H9 (cell line): ENCODE results near the gene SPTBN5. TPM values are rescaled to one million over a fixed set of nuclear protein-coding genes. Genes with fewer than 3 reads are reported as not detected.

Source experiments
- DNase-seq: peaks from one replicate; pipeline ENCODE4 v3.0.0-alpha.2; 2017
- H2AFZ ChIP-seq: one replicate; pipeline ENCODE4 v1.6.1; 2013; ENCODE audit warnings: mild to moderate bottlenecking, low read length, control low read depth, moderate library complexity
- H2AK5ac ChIP-seq: 2 replicates; pipeline ENCODE4 v1.6.1; 2013; ENCODE audit warnings: low read length, control low read depth, mixed read lengths; ENCODE audit not compliant: insufficient read length
- H2BK120ac ChIP-seq: one replicate; pipeline ENCODE4 v1.6.1; 2013; ENCODE audit warnings: low read depth, mild to moderate bottlenecking, low read length, control low read depth, inconsistent platforms; ENCODE audit not compliant: poor library complexity, severe bottlenecking
- H2BK12ac ChIP-seq: 2 replicates; pipeline ENCODE4 v1.6.1; 2013; ENCODE audit warnings: low read length, control low read depth, mixed read lengths, low read depth; ENCODE audit not compliant: insufficient read length
- H2BK15ac ChIP-seq: 2 replicates; pipeline ENCODE4 v1.6.1; 2013; ENCODE audit warnings: low read depth, low read length, control low read depth
- H2BK20ac ChIP-seq: one replicate; pipeline ENCODE4 v1.6.1; 2013; ENCODE audit warnings: low read depth, mild to moderate bottlenecking, low read length, control low read depth, inconsistent platforms; ENCODE audit not compliant: poor library complexity, severe bottlenecking
- H2BK5ac ChIP-seq: 2 replicates; pipeline ENCODE4 v1.6.1; 2013; ENCODE audit warnings: low read length, control low read depth, mixed read lengths; ENCODE audit not compliant: insufficient read length
- H3K14ac ChIP-seq: 2 replicates; pipeline ENCODE4 v1.6.1; 2013; ENCODE audit warnings: low read length, control low read depth; ENCODE audit not compliant: insufficient read depth
- H3K18ac ChIP-seq: 2 replicates; pipeline ENCODE4 v1.6.1; 2013; ENCODE audit warnings: low read depth, mild to moderate bottlenecking, mixed read lengths, low read length, control low read depth; ENCODE audit not compliant: insufficient read length
- H3K23ac ChIP-seq: 2 replicates; pipeline ENCODE4 v1.6.1; 2013; ENCODE audit warnings: low read length, control low read depth, mixed read lengths, low read depth; ENCODE audit not compliant: insufficient read length
- H3K23me2 ChIP-seq: 2 replicates; pipeline ENCODE4 v1.6.1; 2013; ENCODE audit warnings: low read depth, mild to moderate bottlenecking, mixed read lengths, low read length, control low read depth; ENCODE audit not compliant: insufficient read length, poor library complexity, severe bottlenecking
- H3K27ac ChIP-seq: 2 replicates; pipeline ENCODE4 v1.5.1; 2013; ENCODE audit warnings: low read length, control low read depth, mixed read lengths, low read depth; ENCODE audit not compliant: insufficient read length
- H3K27me3 ChIP-seq: 2 replicates; pipeline ENCODE4 v1.6.1; 2013; ENCODE audit warnings: low read length, control low read depth, inconsistent platforms; ENCODE audit not compliant: insufficient read depth
- H3K4ac ChIP-seq: 2 replicates; pipeline ENCODE4 v1.6.1; 2013; ENCODE audit warnings: low read depth, mild to moderate bottlenecking, control low read depth, inconsistent platforms, low read length, moderate library complexity
- H3K4me1 ChIP-seq: 2 replicates; pipeline ENCODE4 v1.6.1; 2013; ENCODE audit warnings: low read length, control low read depth, inconsistent platforms; ENCODE audit not compliant: insufficient read depth
- H3K4me2 ChIP-seq: 2 replicates; pipeline ENCODE4 v1.6.1; 2013; ENCODE audit warnings: low read length, control low read depth, mixed read lengths; ENCODE audit not compliant: insufficient read length, insufficient read depth
- H3K56ac ChIP-seq: 2 replicates; pipeline ENCODE4 v1.6.1; 2013; ENCODE audit warnings: low read depth, mild to moderate bottlenecking, mixed read lengths, low read length, control low read depth; ENCODE audit not compliant: insufficient read length
- H3K79me1 ChIP-seq: 2 replicates; pipeline ENCODE4 v1.6.1; 2013; ENCODE audit warnings: low read depth, mild to moderate bottlenecking, moderate library complexity, low read length, control low read depth, inconsistent platforms; ENCODE audit not compliant: insufficient read depth, poor library complexity, severe bottlenecking
- H3K79me2 ChIP-seq: 2 replicates; pipeline ENCODE4 v1.6.1; 2013; ENCODE audit warnings: low read length, control low read depth, inconsistent platforms; ENCODE audit not compliant: insufficient read depth
- H3K9ac ChIP-seq: 2 replicates; pipeline ENCODE4 v1.6.1; 2013; ENCODE audit warnings: low read length, control low read depth, mixed read lengths; ENCODE audit not compliant: insufficient read length; ENCODE audit errors: extremely low read depth
- H3K9me3 ChIP-seq: one replicate; pipeline ENCODE4 v1.6.1; 2013; ENCODE audit warnings: low read depth, low read length, inconsistent platforms; ENCODE audit not compliant: control insufficient read depth
- H3T11ph ChIP-seq: one replicate; pipeline ENCODE4 v1.6.1; 2013; ENCODE audit warnings: mild to moderate bottlenecking, low read length, control low read depth, inconsistent platforms
- H4K20me1 ChIP-seq: one replicate; pipeline ENCODE4 v1.6.1; 2013; ENCODE audit not compliant: control insufficient read depth, insufficient read length, insufficient read depth
- H4K5ac ChIP-seq: 2 replicates; pipeline ENCODE4 v1.6.1; 2013; ENCODE audit warnings: low read depth, mild to moderate bottlenecking, mixed read lengths, low read length, control low read depth; ENCODE audit not compliant: insufficient read length
- H4K8ac ChIP-seq: replicated peaks from 2 replicates; pipeline ENCODE4 v1.6.1; 2013; ENCODE audit warnings: low read length, control low read depth, mixed read lengths, low read depth; ENCODE audit not compliant: insufficient read length
- H4K91ac ChIP-seq: 2 replicates; pipeline ENCODE4 v1.6.1; 2013; ENCODE audit warnings: low read depth, mild to moderate bottlenecking, moderate library complexity, mixed read lengths, low read length, control low read depth; ENCODE audit not compliant: insufficient read length
- H3K27ac Mint-ChIP-seq, 3 experiments: 2 replicates in 2 of 3; 3 replicates in 1 of 3; pipeline ENCODE4 v1.8.0; 2020 to 2021; ENCODE audit warnings: mixed read lengths in 3 of 3, mild to moderate bottlenecking in 1 of 3, moderate library complexity in 1 of 3
- H3K27me3 Mint-ChIP-seq: 2 replicates; pipeline ENCODE4 v1.8.0; 2021; ENCODE audit warnings: low read depth, mild to moderate bottlenecking, moderate library complexity, mixed read lengths
- H3K36me3 Mint-ChIP-seq, 3 experiments: 2 replicates in 2 of 3; 3 replicates in 1 of 3; pipeline ENCODE4 v1.8.0; 2020 to 2021; ENCODE audit warnings: low read depth in 3 of 3, mixed read lengths in 3 of 3; ENCODE audit not compliant: insufficient read depth in 1 of 3
- H3K4me1 Mint-ChIP-seq, 2 experiments: 2 replicates each; pipeline ENCODE4 v1.8.0; 2020; ENCODE audit warnings: mixed read lengths in 2 of 2
- H3K4me3 Mint-ChIP-seq, 2 experiments: 2 replicates in 1 of 2; 3 replicates in 1 of 2; pipeline ENCODE4 v1.8.0; 2020 to 2021; ENCODE audit warnings: mild to moderate bottlenecking in 2 of 2, mixed read lengths in 2 of 2, moderate library complexity in 1 of 2
- H3K9me3 Mint-ChIP-seq, 2 experiments: 2 replicates in 1 of 2; 3 replicates in 1 of 2; pipeline ENCODE4 v1.8.0; 2020; ENCODE audit warnings: mild to moderate bottlenecking in 2 of 2, mixed read lengths in 2 of 2, moderate library complexity in 1 of 2
- WGBS: extraction: QIAGEN DNeasy Blood & Tissue Kit; methylation state at CpG from one replicate; pipeline ENCODE4 v1.1.7; 2013; ENCODE audit warnings: missing lambda C conversion rate, low lambda C conversion rate, mixed read lengths; ENCODE audit not compliant: insufficient read length; ENCODE audit errors: extremely low coverage; 5-methylcytosine and 5-hydroxymethylcytosine counted together
- total RNA-seq: library from RNA; stranded (reverse); gene quantifications from 2 replicates; pipeline ENCODE4 v1.2.1, GENCODE V29; 2021
- TF ChIP-seq, protein P1 (sequence below): fragments of 200-600 bp; sonication (generic); conservative IDR thresholded peaks from 3 replicates; pipeline ENCODE4 v1.8.0; 2021; ENCODE audit warnings: antibody characterized with exemption, mild to moderate bottlenecking

Gene SPTBN5
- total RNA-seq, 1 experiment from 2014 or later: 0.90 TPM

DNA sequence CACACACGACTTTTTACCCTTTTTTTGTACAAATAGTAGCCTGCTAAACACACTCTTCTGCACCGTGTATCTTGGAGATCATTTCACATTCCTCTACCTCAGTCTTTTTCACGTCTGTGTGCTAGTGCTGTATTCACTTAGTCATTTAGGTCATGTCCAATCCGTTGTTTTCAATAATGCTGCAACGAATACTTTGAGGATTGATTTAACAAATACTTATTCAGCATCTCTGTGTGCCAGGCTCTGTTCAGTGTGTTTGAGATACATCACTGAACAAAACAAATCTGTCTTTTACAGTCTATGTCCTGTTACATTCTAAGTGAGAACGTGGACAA is 65.1 kb downstream of the SPTBN5 start:
- Histone ChIP-seq H3K27me3 (no peaks in the 10 kb centered on the region), H2BK120ac (no peak overlapping the region), H3K23me2 (peaks cover 10% of the 10 kb centered on the region), H3T11ph (no peak overlapping the region), H3K4ac (no peak overlapping the region), H2BK5ac (no peak overlapping the region), H3K56ac (no peak overlapping the region), H2AK5ac (no peak overlapping the region), H4K20me1 (no peaks in the 10 kb centered on the region), H3K9ac (no peak overlapping the region), H4K8ac (no peak overlapping the region), H2BK12ac (no peak overlapping the region), H4K91ac (no peak overlapping the region), H3K27ac (no peak overlapping the region), H3K4me2 (peak overlapping the region; percentile 83), H3K9me3 (no peaks in the 10 kb centered on the region), H3K18ac (no peak overlapping the region), H2BK15ac (no peak overlapping the region), H3K79me2 (no peaks in the 10 kb centered on the region), H3K14ac (no peak overlapping the region), H3K23ac (no peak overlapping the region), H3K4me1 (no peaks in the 10 kb centered on the region), H2BK20ac (no peak overlapping the region), H3K79me1 (no peaks in the 10 kb centered on the region), H2AFZ (no peak overlapping the region), H4K5ac (no peak overlapping the region)
- TF ChIP-seq, protein P1, sequence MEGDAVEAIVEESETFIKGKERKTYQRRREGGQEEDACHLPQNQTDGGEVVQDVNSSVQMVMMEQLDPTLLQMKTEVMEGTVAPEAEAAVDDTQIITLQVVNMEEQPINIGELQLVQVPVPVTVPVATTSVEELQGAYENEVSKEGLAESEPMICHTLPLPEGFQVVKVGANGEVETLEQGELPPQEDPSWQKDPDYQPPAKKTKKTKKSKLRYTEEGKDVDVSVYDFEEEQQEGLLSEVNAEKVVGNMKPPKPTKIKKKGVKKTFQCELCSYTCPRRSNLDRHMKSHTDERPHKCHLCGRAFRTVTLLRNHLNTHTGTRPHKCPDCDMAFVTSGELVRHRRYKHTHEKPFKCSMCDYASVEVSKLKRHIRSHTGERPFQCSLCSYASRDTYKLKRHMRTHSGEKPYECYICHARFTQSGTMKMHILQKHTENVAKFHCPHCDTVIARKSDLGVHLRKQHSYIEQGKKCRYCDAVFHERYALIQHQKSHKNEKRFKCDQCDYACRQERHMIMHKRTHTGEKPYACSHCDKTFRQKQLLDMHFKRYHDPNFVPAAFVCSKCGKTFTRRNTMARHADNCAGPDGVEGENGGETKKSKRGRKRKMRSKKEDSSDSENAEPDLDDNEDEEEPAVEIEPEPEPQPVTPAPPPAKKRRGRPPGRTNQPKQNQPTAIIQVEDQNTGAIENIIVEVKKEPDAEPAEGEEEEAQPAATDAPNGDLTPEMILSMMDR: no peak
- no CpG with 5 or more reads among the region's 6 CpGs for WGBS
- Mint-ChIP-seq H3K9me3 (no peaks in the 10 kb centered on the region; a peak in 1 of 5 replicates), H3K36me3 (peaks cover 4 to 14% (median 5%) of the 10 kb centered on the region in 3 experiments; a peak in 6 of 7 replicates), H3K4me1 (peaks cover 11 to 19% of the 10 kb centered on the region in 2 experiments), H3K27me3 (no peaks in the 10 kb centered on the region), H3K27ac (no peak overlapping the region), H3K4me3 (peak overlapping the region; percentile 90 to 92)
- DNase-seq: no peak
